ENCODE measurements around the gene KPTN.

- TF ChIP-seq POLR2A (IDR thresholded peaks at IDR 0.05; ENCODE audit: low read length) (no peak), GATA1 (IDR thresholded peaks at IDR 0.05; ENCODE audit: low read depth, low read length) (no peak)
Measured at GRCh38 chr19:47448360-47448727, 35.7 kb downstream of the KPTN start.

Measured in erythroblast (primary cell).